Vagina (tissue), 2 donors: ENCODE results near the gene E4F1.

Experiments used
- CTCF ChIP-seq, 3 experiments: fragments of 450-650 bp in 2 of 3; fragments of 200-600 bp in 1 of 3; sonication (generic) in 1 of 3; IDR thresholded peaks; one replicate each; pipeline ENCODE4 v1.5.1; 2017 to 2019; ENCODE audit warnings: antibody characterized with exemption in 3 of 3, mild to moderate bottlenecking in 2 of 3, moderate library complexity in 2 of 3
- POLR2A ChIP-seq, 2 donors: fragments of 450-650 bp; IDR thresholded peaks; one replicate each; pipeline ENCODE4 v1.6.1; 2017; ENCODE audit warnings: antibody characterized with exemption in 2 of 2, mild to moderate bottlenecking in 2 of 2, moderate library complexity in 2 of 2
- POLR2AphosphoS5 ChIP-seq, 2 donors: sonication (generic); formaldehyde crosslinking; IDR thresholded peaks; one replicate each; pipeline ENCODE4 v1.9.0; 2017; ENCODE audit warnings: antibody characterized with exemption in 2 of 2, mild to moderate bottlenecking in 2 of 2, low read depth in 1 of 2; ENCODE audit not compliant: insufficient read depth in 1 of 2

GRCh38 chr16:2280981-2281542 lies 57.7 kb downstream of the E4F1 start:
- no peak for TF ChIP-seq POLR2A (IDR thresholded peaks at IDR 0.05)
- no peak for TF ChIP-seq CTCF (IDR thresholded peaks at IDR 0.05)
- TF ChIP-seq POLR2AphosphoS5 (IDR thresholded peaks at IDR 0.05; ENCODE audit: insufficient read depth in 1 of 2, low read depth in 1 of 2), result no peak
